ENCODE data around the gene CDYL. TPM values are rescaled to one million over a fixed set of nuclear protein-coding genes. Genes with fewer than 3 reads are reported as not detected.
"Not testable (repeated sequence)": the region's sequence is repeated elsewhere in the genome, so short reads cannot be mapped to it uniquely, and the experiment has no call there.

CDYL gene
- total and polyA plus RNA-seq, 4 donors, result 3.3 to 25.4 (median 11.0) TPM

DNA sequence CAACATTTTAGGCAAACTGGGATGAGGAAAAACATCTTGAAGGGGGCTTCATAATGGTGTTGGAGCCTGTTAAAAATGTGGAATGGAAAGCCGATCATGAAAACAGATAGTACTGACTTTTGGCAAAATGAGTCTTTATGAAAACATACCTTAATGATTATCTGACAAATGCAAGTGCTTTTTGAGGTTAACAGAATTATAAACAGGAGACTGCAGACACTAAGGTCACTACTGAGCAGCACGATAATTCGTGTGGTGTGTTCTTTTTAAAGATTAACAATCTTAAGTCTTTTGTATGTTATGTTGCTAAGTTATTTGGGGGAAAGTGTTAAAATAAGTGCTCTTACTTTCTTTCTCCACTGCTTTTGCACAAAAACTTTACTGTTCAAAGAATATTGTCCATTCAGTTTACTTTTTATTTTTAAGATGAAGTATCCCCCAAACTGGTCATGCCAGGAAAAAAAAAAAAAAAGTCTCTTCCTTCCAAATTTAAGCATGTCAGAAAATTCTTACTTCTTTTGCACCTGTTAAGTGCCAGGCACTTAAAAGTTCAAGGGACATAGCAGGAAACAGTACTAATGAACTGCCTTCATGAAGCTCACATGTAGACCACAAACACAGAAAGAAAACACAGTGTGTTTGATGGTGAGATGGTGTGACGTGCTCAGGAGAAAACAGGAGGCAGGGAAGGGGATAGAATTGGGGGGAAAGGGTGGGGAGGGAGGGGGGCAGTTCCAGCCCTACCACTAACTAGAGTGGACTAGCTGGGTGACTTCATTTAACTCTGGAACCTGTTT, 73.2 kb downstream of the CDYL start:
- H3K27me3 ChIP-seq (ENCODE audit: control insufficient read depth in 4 of 4, insufficient read depth in 4 of 4, low read length in 3 of 4), result no peaks in the 10 kb centered on the region
- H3K4me3 ChIP-seq (ENCODE audit: low read depth in 1 of 3, low read length in 3 of 3), result no peak overlapping the region
- WGBS, result 67% methylated on average over 4 of the region's 4 CpGs
- no peak for TF ChIP-seq JUND (IDR thresholded peaks at IDR 0.05)
- DNase-seq (ENCODE audit: low spot score), result no peak
- H3K9me3 ChIP-seq (ENCODE audit: control insufficient read depth in 4 of 4, low read length in 3 of 4), result peaks cover 0 to 4% (median 0%) of the 10 kb centered on the region in 4 donors
- H3K4me1 ChIP-seq (ENCODE audit: control insufficient read depth in 4 of 4, insufficient read depth in 4 of 4, low read length in 3 of 4), result peaks cover 0 to 13% (median 0%) of the 10 kb centered on the region in 4 donors
- no peak overlapping the region for H3K27ac ChIP-seq (ENCODE audit: low read depth in 1 of 2, low read length in 2 of 2)
- no peak overlapping the region for H3K9ac ChIP-seq (ENCODE audit: low read depth in 1 of 2, low read length in 2 of 2)
- no peaks in the 10 kb centered on the region for H3K36me3 ChIP-seq (ENCODE audit: control insufficient read depth in 4 of 4, insufficient read depth in 3 of 4, low read depth in 1 of 4, low read length in 3 of 4)

DNA sequence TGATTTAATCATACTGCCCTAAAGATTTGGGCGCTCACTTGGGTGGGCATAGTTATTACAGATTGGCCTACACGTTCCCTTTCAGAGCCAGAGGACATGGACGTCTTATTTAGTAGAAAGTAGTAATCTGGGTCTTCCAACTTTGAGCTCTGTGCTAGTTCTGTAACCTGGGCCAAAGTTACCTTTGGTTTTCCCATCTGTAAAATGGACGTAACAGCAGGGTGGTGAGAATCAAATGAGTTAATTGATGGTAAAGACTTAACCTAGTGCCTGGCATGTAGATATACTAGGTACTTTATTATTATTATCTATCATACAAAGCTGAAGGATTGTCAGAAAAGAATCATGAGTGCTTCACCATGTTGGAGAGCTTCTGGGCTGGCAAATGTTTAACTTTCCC, 74.8 kb downstream of the CDYL start:
- no peak overlapping the region for H3K4me3 ChIP-seq (ENCODE audit: low read depth in 1 of 3, low read length in 3 of 3)
- no peaks in the 10 kb centered on the region for H3K9me3 ChIP-seq (ENCODE audit: control insufficient read depth in 4 of 4, low read length in 3 of 4)
- no peak overlapping the region for H3K9ac ChIP-seq (ENCODE audit: low read depth in 1 of 2, low read length in 2 of 2)
- no peak for TF ChIP-seq HNF4A (conservative IDR thresholded peaks at IDR 0.05)
- TF ChIP-seq, protein P1, sequence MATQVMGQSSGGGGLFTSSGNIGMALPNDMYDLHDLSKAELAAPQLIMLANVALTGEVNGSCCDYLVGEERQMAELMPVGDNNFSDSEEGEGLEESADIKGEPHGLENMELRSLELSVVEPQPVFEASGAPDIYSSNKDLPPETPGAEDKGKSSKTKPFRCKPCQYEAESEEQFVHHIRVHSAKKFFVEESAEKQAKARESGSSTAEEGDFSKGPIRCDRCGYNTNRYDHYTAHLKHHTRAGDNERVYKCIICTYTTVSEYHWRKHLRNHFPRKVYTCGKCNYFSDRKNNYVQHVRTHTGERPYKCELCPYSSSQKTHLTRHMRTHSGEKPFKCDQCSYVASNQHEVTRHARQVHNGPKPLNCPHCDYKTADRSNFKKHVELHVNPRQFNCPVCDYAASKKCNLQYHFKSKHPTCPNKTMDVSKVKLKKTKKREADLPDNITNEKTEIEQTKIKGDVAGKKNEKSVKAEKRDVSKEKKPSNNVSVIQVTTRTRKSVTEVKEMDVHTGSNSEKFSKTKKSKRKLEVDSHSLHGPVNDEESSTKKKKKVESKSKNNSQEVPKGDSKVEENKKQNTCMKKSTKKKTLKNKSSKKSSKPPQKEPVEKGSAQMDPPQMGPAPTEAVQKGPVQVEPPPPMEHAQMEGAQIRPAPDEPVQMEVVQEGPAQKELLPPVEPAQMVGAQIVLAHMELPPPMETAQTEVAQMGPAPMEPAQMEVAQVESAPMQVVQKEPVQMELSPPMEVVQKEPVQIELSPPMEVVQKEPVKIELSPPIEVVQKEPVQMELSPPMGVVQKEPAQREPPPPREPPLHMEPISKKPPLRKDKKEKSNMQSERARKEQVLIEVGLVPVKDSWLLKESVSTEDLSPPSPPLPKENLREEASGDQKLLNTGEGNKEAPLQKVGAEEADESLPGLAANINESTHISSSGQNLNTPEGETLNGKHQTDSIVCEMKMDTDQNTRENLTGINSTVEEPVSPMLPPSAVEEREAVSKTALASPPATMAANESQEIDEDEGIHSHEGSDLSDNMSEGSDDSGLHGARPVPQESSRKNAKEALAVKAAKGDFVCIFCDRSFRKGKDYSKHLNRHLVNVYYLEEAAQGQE (IDR thresholded peaks at IDR 0.05), result no peak
- TF ChIP-seq, protein P2, sequence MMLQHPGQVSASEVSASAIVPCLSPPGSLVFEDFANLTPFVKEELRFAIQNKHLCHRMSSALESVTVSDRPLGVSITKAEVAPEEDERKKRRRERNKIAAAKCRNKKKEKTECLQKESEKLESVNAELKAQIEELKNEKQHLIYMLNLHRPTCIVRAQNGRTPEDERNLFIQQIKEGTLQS (IDR thresholded peaks at IDR 0.05), result no peak
- no peak for TF ChIP-seq FOXA1 (IDR thresholded peaks at IDR 0.05)
- TF ChIP-seq, protein P3, sequence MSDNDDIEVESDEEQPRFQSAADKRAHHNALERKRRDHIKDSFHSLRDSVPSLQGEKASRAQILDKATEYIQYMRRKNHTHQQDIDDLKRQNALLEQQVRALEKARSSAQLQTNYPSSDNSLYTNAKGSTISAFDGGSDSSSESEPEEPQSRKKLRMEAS (IDR thresholded peaks at IDR 0.05), result no peak
- no peak for TF ChIP-seq FOXA2 (IDR thresholded peaks at IDR 0.05)
- no peak for TF ChIP-seq RAD21 (IDR thresholded peaks at IDR 0.05)
- no peak overlapping the region for H3K27ac ChIP-seq (ENCODE audit: low read depth in 1 of 2, low read length in 2 of 2)
- H3K4me1 ChIP-seq (ENCODE audit: control insufficient read depth in 4 of 4, insufficient read depth in 4 of 4, low read length in 3 of 4), result peaks cover 0 to 13% (median 0%) of the 10 kb centered on the region in 4 donors
- no peak for DNase-seq (ENCODE audit: low spot score)
- 96% methylated on average over 4 of the region's 4 CpGs for WGBS
- no peaks in the 10 kb centered on the region for H3K27me3 ChIP-seq (ENCODE audit: control insufficient read depth in 4 of 4, insufficient read depth in 4 of 4, low read length in 3 of 4)
- no peaks in the 10 kb centered on the region for H3K36me3 ChIP-seq (ENCODE audit: control insufficient read depth in 4 of 4, insufficient read depth in 3 of 4, low read depth in 1 of 4, low read length in 3 of 4)

DNA sequence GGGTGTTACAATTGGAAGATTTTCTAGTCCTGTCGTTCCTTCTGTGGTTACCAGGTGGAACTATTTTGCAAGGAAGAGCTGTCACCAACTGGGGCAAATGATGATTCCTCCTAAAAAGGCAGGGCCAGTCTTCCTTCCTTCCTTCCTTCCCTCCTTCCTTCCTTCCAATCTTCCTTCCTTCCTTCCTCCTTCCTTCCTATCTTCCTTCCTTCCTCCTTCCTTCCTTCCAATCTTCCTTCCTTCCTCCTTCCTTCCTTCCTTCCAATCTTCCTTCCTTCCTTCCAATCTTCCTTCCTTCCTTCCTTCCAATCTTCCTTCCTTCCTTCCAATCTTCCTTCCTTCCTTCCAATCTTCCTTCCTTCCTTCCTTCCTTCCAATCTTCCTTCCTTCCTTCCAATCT, 76.0 kb downstream of the CDYL start:
- H3K4me3 ChIP-seq (ENCODE audit: low read depth in 1 of 3, low read length in 3 of 3); DNase-seq (ENCODE audit: low spot score); H3K4me1 ChIP-seq (ENCODE audit: control insufficient read depth in 4 of 4, insufficient read depth in 4 of 4, low read length in 3 of 4); H3K27me3 ChIP-seq (ENCODE audit: control insufficient read depth in 4 of 4, insufficient read depth in 4 of 4, low read length in 3 of 4); H3K27ac ChIP-seq (ENCODE audit: low read depth in 1 of 2, low read length in 2 of 2); H3K36me3 ChIP-seq (ENCODE audit: control insufficient read depth in 4 of 4, insufficient read depth in 3 of 4, low read depth in 1 of 4, low read length in 3 of 4); H3K9ac ChIP-seq (ENCODE audit: low read depth in 1 of 2, low read length in 2 of 2); H3K9me3 ChIP-seq (ENCODE audit: control insufficient read depth in 4 of 4, low read length in 3 of 4): not testable (repeated sequence)
- WGBS, result 80% methylated on average over 1 of the region's 1 CpG

DNA sequence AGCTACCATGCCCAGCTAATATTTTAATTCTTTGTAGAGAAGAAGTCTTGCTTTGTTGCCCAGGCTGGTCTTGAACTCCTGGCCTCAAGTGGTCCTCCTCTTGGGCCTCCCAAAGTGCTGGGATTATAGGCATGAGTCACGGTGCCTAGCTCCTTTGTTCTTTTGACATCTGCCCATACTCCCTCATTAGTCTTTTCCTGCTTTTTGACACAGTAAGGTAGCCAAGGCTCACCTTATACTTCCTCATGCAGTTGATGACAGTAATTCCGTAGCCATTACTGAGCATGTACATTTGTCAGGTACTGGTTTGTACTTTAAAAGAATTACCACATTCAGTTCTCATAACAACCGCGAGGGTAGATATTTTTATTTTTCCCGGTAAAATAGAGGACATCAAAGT, 76.7 kb downstream of the CDYL start:
- TF ChIP-seq NR2F2 (IDR thresholded peaks at IDR 0.05), result no peak
- TF ChIP-seq, protein P2 (IDR thresholded peaks at IDR 0.05), result no peak
- DNase-seq (ENCODE audit: low spot score), result no peak
- Histone ChIP-seq H3K9ac (ENCODE audit: low read depth in 1 of 2, low read length in 2 of 2) (no peak overlapping the region), H3K9me3 (ENCODE audit: control insufficient read depth in 4 of 4, low read length in 3 of 4) (no peaks in the 10 kb centered on the region), H3K4me3 (ENCODE audit: low read depth in 1 of 3, low read length in 3 of 3) (no peak overlapping the region), H3K27me3 (ENCODE audit: control insufficient read depth in 4 of 4, insufficient read depth in 4 of 4, low read length in 3 of 4) (no peaks in the 10 kb centered on the region), H3K27ac (ENCODE audit: low read depth in 1 of 2, low read length in 2 of 2) (no peak overlapping the region), H3K4me1 (ENCODE audit: control insufficient read depth in 4 of 4, insufficient read depth in 4 of 4, low read length in 3 of 4) (peaks cover 0 to 5% (median 0%) of the 10 kb centered on the region in 4 donors), H3K36me3 (ENCODE audit: control insufficient read depth in 4 of 4, insufficient read depth in 3 of 4, low read depth in 1 of 4, low read length in 3 of 4) (no peaks in the 10 kb centered on the region)
- WGBS, result 95% methylated on average over 5 of the region's 5 CpGs

All from liver (tissue), 9 donors.